ENCODE data around the gene NT5C3B.

NT5C3B gene

GRCh38 chr17:41787021-41787418 lies 49.0 kb downstream of the NT5C3B start:
- Histone ChIP-seq H3K27me3 (ENCODE audit: control insufficient read depth, insufficient read depth, low read length) (no peaks in the 10 kb centered on the region), H3K4me1 (ENCODE audit: control insufficient read depth, low read depth, low read length) (peaks cover 6% of the 10 kb centered on the region), H3K9me3 (ENCODE audit: control insufficient read depth, low read depth, low read length) (no peaks in the 10 kb centered on the region), H3K9ac (ENCODE audit: low read length) (no peak overlapping the region), H3K4me3 (ENCODE audit: low read length) (no peak overlapping the region), H3K36me3 (ENCODE audit: control insufficient read depth, low read depth, low read length) (no peaks in the 10 kb centered on the region), H3K27ac (ENCODE audit: low read length) (no peak overlapping the region)

- H3K9me3 ChIP-seq (ENCODE audit: control insufficient read depth, low read depth, low read length), result no peaks in the 10 kb centered on the region
- H3K27ac ChIP-seq (ENCODE audit: low read length), result peak within 1 kb of the TSS; percentile 75
- H3K27me3 ChIP-seq (ENCODE audit: control insufficient read depth, insufficient read depth, low read length), result no peaks in the 10 kb centered on the region
- peak within 1 kb of the TSS; percentile 90 for H3K9ac ChIP-seq (ENCODE audit: low read length)
- peaks cover 6% of the 10 kb centered on the region for H3K4me1 ChIP-seq (ENCODE audit: control insufficient read depth, low read depth, low read length)
- H3K4me3 ChIP-seq (ENCODE audit: low read length), result peak within 1 kb of the TSS; percentile 78
- no peaks in the 10 kb centered on the region for H3K36me3 ChIP-seq (ENCODE audit: control insufficient read depth, low read depth, low read length)
Observed at GRCh38 chr17:41786227-41787020, 49.6 kb downstream of the NT5C3B start, which contains the start of gene JUP. Gene JUP (minus strand): TSS chr17:41786711. CDS start chr17:41771854, 14,857 bp downstream.

- no peaks in the 10 kb centered on the region for H3K36me3 ChIP-seq (ENCODE audit: control insufficient read depth, low read depth, low read length)
- peaks cover 6% of the 10 kb centered on the region for H3K4me1 ChIP-seq (ENCODE audit: control insufficient read depth, low read depth, low read length)
- H3K27ac ChIP-seq (ENCODE audit: low read length), result peak overlapping the region; percentile 75
- H3K9me3 ChIP-seq (ENCODE audit: control insufficient read depth, low read depth, low read length), result no peaks in the 10 kb centered on the region
- H3K4me3 ChIP-seq (ENCODE audit: low read length), result peak overlapping the region; percentile 78
- no peaks in the 10 kb centered on the region for H3K27me3 ChIP-seq (ENCODE audit: control insufficient read depth, insufficient read depth, low read length)
- peak overlapping the region; percentile 90 for H3K9ac ChIP-seq (ENCODE audit: low read length)
Observed at GRCh38 chr17:41785859-41786226, 50.2 kb downstream of the NT5C3B start.

- Histone ChIP-seq H3K4me3 (ENCODE audit: low read length) (peak overlapping the region; percentile 78), H3K9ac (ENCODE audit: low read length) (peak overlapping the region; percentile 90), H3K9me3 (ENCODE audit: control insufficient read depth, low read depth, low read length) (no peaks in the 10 kb centered on the region), H3K27ac (ENCODE audit: low read length) (peak overlapping the region; percentile 77), H3K27me3 (ENCODE audit: control insufficient read depth, insufficient read depth, low read length) (no peaks in the 10 kb centered on the region), H3K4me1 (ENCODE audit: control insufficient read depth, low read depth, low read length) (peaks cover 6% of the 10 kb centered on the region), H3K36me3 (ENCODE audit: control insufficient read depth, low read depth, low read length) (no peaks in the 10 kb centered on the region)
Observed at GRCh38 chr17:41785091-41785858, 50.8 kb downstream of the NT5C3B start.

- H3K9me3 ChIP-seq (ENCODE audit: control insufficient read depth, low read depth, low read length), result no peaks in the 10 kb centered on the region
- H3K4me3 ChIP-seq (ENCODE audit: low read length), result peak overlapping the region; percentile 78
- no peaks in the 10 kb centered on the region for H3K36me3 ChIP-seq (ENCODE audit: control insufficient read depth, low read depth, low read length)
- H3K27me3 ChIP-seq (ENCODE audit: control insufficient read depth, insufficient read depth, low read length), result no peaks in the 10 kb centered on the region
- peak overlapping the region; percentile 90 for H3K9ac ChIP-seq (ENCODE audit: low read length)
- peak overlapping the region; percentile 77 for H3K27ac ChIP-seq (ENCODE audit: low read length)
- peaks cover 6% of the 10 kb centered on the region for H3K4me1 ChIP-seq (ENCODE audit: control insufficient read depth, low read depth, low read length)
Observed at GRCh38 chr17:41784207-41784744, 51.8 kb downstream of the NT5C3B start.

DNA sequence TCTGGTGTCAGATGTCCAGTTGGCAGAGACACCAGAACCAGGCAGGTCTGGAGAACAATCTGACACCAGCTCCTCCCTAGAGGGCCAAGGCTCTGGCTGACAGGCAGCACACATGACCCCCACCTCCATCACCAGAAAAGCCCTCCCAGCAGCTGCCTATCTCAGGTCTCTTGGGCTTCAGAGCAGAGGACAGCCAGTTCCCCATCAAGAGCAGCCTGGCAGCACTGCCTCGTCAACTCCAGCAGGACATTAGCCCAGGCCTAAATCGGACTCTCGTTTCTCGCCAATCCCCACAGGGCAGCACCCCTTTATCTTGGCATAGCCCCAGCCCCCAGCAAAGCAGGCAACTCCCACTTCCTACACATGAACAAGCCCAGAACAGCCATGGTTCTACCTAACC lies 53.9 kb downstream of the NT5C3B start:
- Histone ChIP-seq H3K4me1 (ENCODE audit: control insufficient read depth, low read depth, low read length) (peaks cover 13% of the 10 kb centered on the region), H3K27me3 (ENCODE audit: control insufficient read depth, insufficient read depth, low read length) (no peaks in the 10 kb centered on the region), H3K27ac (ENCODE audit: low read length) (no peak overlapping the region), H3K9ac (ENCODE audit: low read length) (no peak overlapping the region), H3K4me3 (ENCODE audit: low read length) (no peak overlapping the region), H3K36me3 (ENCODE audit: control insufficient read depth, low read depth, low read length) (no peaks in the 10 kb centered on the region), H3K9me3 (ENCODE audit: control insufficient read depth, low read depth, low read length) (no peaks in the 10 kb centered on the region)

GRCh38 chr17:41781404-41782110 lies 54.5 kb downstream of the NT5C3B start:
- H3K27me3 ChIP-seq (ENCODE audit: control insufficient read depth, insufficient read depth, low read length), result no peaks in the 10 kb centered on the region
- no peaks in the 10 kb centered on the region for H3K36me3 ChIP-seq (ENCODE audit: control insufficient read depth, low read depth, low read length)
- peaks cover 12% of the 10 kb centered on the region for H3K4me1 ChIP-seq (ENCODE audit: control insufficient read depth, low read depth, low read length)
- H3K27ac ChIP-seq (ENCODE audit: low read length), result no peak overlapping the region
- no peak overlapping the region for H3K4me3 ChIP-seq (ENCODE audit: low read length)
- H3K9ac ChIP-seq (ENCODE audit: low read length), result no peak overlapping the region
- no peaks in the 10 kb centered on the region for H3K9me3 ChIP-seq (ENCODE audit: control insufficient read depth, low read depth, low read length)

DNA sequence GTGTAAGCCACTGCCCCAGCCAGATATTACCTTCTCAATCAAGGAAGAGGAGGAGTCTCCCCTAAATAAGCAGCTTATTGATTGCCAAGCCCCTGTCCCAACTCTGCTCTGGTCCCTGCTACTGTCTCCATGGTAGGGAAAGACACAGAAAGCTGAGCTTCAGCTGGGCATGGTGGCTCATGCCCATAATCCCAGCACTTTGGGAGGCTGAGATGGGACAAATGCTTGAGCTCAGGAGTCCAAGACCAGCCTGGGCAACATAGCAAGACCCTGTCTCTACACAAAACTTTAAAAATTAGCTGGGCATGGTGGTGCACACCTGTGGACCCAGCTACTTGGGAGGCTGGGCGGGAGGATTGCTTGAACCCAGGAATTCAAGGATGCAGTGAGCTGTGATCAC lies 56.1 kb downstream of the NT5C3B start:
- Histone ChIP-seq H3K27ac (ENCODE audit: low read length) (no peak overlapping the region), H3K4me1 (ENCODE audit: control insufficient read depth, low read depth, low read length) (peaks cover 24% of the 10 kb centered on the region), H3K9me3 (ENCODE audit: control insufficient read depth, low read depth, low read length) (no peaks in the 10 kb centered on the region)

GRCh38 chr17:41777574-41778188 lies 58.4 kb downstream of the NT5C3B start:
- peaks cover 27% of the 10 kb centered on the region for H3K4me1 ChIP-seq (ENCODE audit: control insufficient read depth, low read depth, low read length)
- H3K27me3 ChIP-seq (ENCODE audit: control insufficient read depth, insufficient read depth, low read length), result no peaks in the 10 kb centered on the region
- no peak overlapping the region for H3K9ac ChIP-seq (ENCODE audit: low read length)
- H3K27ac ChIP-seq (ENCODE audit: low read length), result no peak overlapping the region
- no peak overlapping the region for H3K4me3 ChIP-seq (ENCODE audit: low read length)
- H3K36me3 ChIP-seq (ENCODE audit: control insufficient read depth, low read depth, low read length), result no peaks in the 10 kb centered on the region
- no peaks in the 10 kb centered on the region for H3K9me3 ChIP-seq (ENCODE audit: control insufficient read depth, low read depth, low read length)

More for the DNA sequence above, 56.1 kb downstream of the NT5C3B start:
- H3K4me3 ChIP-seq (ENCODE audit: low read length), result no peak overlapping the region
- H3K27me3 ChIP-seq (ENCODE audit: control insufficient read depth, insufficient read depth, low read length), result no peaks in the 10 kb centered on the region
- H3K36me3 ChIP-seq (ENCODE audit: control insufficient read depth, low read depth, low read length), result no peaks in the 10 kb centered on the region
- H3K9ac ChIP-seq (ENCODE audit: low read length), result no peak overlapping the region

DNA sequence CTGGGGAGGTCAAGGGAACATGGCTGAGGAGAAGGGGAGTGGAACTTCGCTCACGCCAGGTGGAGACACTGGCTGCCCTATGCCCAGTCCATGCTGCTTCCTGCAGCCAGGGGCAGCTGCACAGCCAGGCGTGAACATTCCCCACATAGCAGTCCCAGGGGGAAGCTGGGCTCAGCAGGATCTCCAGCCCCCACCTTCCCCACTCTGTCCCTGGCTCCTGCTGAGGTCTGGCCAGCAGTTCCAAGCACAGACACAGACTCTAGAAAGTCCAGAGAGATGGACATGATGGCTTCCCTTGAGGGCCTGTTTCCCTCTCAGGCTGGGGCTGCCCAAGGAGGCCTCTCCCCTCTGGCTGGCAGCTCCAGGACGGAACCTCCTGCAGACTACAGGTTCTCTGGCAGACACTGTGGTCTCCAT lies 58.9 kb downstream of the NT5C3B start:
- H3K36me3 ChIP-seq (ENCODE audit: control insufficient read depth, low read depth, low read length), result no peaks in the 10 kb centered on the region
- no peak overlapping the region for H3K4me3 ChIP-seq (ENCODE audit: low read length)
- no peaks in the 10 kb centered on the region for H3K9me3 ChIP-seq (ENCODE audit: control insufficient read depth, low read depth, low read length)
- no peaks in the 10 kb centered on the region for H3K27me3 ChIP-seq (ENCODE audit: control insufficient read depth, insufficient read depth, low read length)
- no peak overlapping the region for H3K27ac ChIP-seq (ENCODE audit: low read length)
- H3K9ac ChIP-seq (ENCODE audit: low read length), result no peak overlapping the region
- peaks cover 32% of the 10 kb centered on the region for H3K4me1 ChIP-seq (ENCODE audit: control insufficient read depth, low read depth, low read length)
